Kidney (tissue), 14 donors: ENCODE data around the gene WDR70. TPM values are rescaled to one million over a fixed set of nuclear protein-coding genes. Genes with fewer than 3 reads are reported as not detected.
A peak's percentile ranks its signal among the peaks of the same experiment; 100 is the strongest.

ENCODE experiments used
- DNase-seq, 5 donors: peaks; one replicate each; pipeline ENCODE4 v3.0.0-alpha.2; 2013 to 2020
- FAIRE-seq: peaks from 2 replicates; lab custom pipeline; 2012; peaks lifted over from hg19 to GRCh38; lab: Jason Lieb, UNC
- H3K27ac ChIP-seq, 2 donors: one replicate each; pipeline ENCODE4 v1.7.0; 2013; ENCODE audit warnings: low read depth in 2 of 2, low read length in 2 of 2, inconsistent platforms in 1 of 2
- H3K27me3 ChIP-seq: one replicate; pipeline ENCODE4 v1.7.1; 2013; ENCODE audit warnings: low read length, inconsistent platforms; ENCODE audit not compliant: control insufficient read depth, insufficient read depth
- H3K36me3 ChIP-seq, 3 donors: one replicate each; pipeline versions ENCODE4 v1.7.0 to v1.7.1; 2013; ENCODE audit warnings: low read length in 3 of 3, control low read depth in 1 of 3, inconsistent platforms in 1 of 3; ENCODE audit not compliant: insufficient read depth in 3 of 3, control insufficient read depth in 2 of 3
- H3K4me1 ChIP-seq, 3 donors: one replicate each; pipeline versions ENCODE4 v1.7.0 to v1.7.1; 2013; ENCODE audit warnings: low read length in 3 of 3, inconsistent platforms in 1 of 3, low read depth in 1 of 3; ENCODE audit not compliant: control insufficient read depth in 2 of 3, insufficient read depth in 2 of 3
- H3K4me3 ChIP-seq, 3 donors: one replicate each; pipeline versions ENCODE4 v1.7.0 to v1.8.1; 2013; ENCODE audit warnings: low read length in 3 of 3, control low read depth in 1 of 3, inconsistent platforms in 1 of 3
- H3K9ac ChIP-seq, 3 donors: one replicate each; pipeline versions ENCODE4 v1.7.0 to v1.7.1; 2013; ENCODE audit warnings: low read length in 3 of 3, control low read depth in 1 of 3, inconsistent platforms in 1 of 3
- H3K9me3 ChIP-seq, 3 donors: one replicate each; pipeline versions ENCODE4 v1.7.0 to v1.7.1; 2013; ENCODE audit warnings: low read length in 3 of 3, control low read depth in 1 of 3, inconsistent platforms in 1 of 3; ENCODE audit not compliant: control insufficient read depth in 2 of 3, insufficient read depth in 1 of 3
- intact Hi-C: fragments of 100-400 bp; cut with DNase I; formaldehyde crosslinking; loops from one replicate; pipeline ENCODE4 v1.11.1; 2022
- polyA plus RNA-seq: library from polyadenylated mRNA; stranded (reverse); fragments of 350-450 nt; fragmentation: Illumina TruSeq; extraction: RNeasy Lipid Tissue Mini Kit (QIAGEN cat#74804); gene quantifications from one replicate; pipeline ENCODE4 v1.2.3, GENCODE V29; 2014; ENCODE audit warnings: low read depth, low replicate concordance; ENCODE audit not compliant: insufficient read depth
- total RNA-seq: library from RNA; stranded (reverse); fragmentation: NEBNext Ultra II Directional; extraction: Animal tissue kit (Norgen Biotek cat#: 25700); gene quantifications from one replicate; pipeline ENCODE4 v1.2.1, GENCODE V29; 2021
- TF ChIP-seq, protein P1 (sequence below): IDR thresholded peaks from 3 replicates; pipeline ENCODE4 v1.5.1; 2012; ENCODE audit warnings: mild to moderate bottlenecking, moderate library complexity, borderline replicate concordance; ENCODE audit not compliant: insufficient read depth; ENCODE audit errors: extremely low read depth
- donor health status: control.
- donor health status: control.
- donor health status: control.
- donor health status: control.
- donor health status: control.
- donor health status: DM: yes; HTN: yes; CAD: no.
- donor health status: Normal renal cell carcinoma (clear cell type).

WDR70 gene
- total and polyA plus RNA-seq, 2 donors from 2014 or later: 27.2 to 32.3 TPM

DNA sequence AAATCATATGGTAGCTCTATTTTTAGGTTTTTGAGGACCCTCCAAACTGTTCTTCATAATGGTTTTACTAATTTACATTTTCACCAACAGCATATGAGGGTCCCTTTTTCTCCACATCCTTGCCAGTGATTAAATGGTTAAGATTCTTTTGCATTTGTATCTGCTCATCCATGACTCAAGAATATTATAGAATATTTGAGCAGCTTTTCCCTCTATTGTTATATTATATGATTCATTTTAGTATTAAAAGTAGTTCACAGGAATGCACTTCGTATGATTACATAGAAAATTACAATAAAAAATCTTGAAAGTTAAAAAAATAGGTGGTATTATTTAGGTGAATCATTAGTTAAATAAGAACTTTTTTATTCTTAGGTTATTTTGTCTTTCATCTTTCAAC lies 140.7 kb downstream of the WDR70 start:
- Histone ChIP-seq H3K9ac (no peak overlapping the region), H3K9me3 (peaks cover 0 to 3% (median 0%) of the 10 kb centered on the region in 3 donors), H3K4me3 (no peak overlapping the region), H3K4me1 (no peaks in the 10 kb centered on the region), H3K36me3 (no peaks in the 10 kb centered on the region), H3K27me3 (no peaks in the 10 kb centered on the region), H3K27ac (no peak overlapping the region)
- no peak for DNase-seq
- TF ChIP-seq, protein P1, sequence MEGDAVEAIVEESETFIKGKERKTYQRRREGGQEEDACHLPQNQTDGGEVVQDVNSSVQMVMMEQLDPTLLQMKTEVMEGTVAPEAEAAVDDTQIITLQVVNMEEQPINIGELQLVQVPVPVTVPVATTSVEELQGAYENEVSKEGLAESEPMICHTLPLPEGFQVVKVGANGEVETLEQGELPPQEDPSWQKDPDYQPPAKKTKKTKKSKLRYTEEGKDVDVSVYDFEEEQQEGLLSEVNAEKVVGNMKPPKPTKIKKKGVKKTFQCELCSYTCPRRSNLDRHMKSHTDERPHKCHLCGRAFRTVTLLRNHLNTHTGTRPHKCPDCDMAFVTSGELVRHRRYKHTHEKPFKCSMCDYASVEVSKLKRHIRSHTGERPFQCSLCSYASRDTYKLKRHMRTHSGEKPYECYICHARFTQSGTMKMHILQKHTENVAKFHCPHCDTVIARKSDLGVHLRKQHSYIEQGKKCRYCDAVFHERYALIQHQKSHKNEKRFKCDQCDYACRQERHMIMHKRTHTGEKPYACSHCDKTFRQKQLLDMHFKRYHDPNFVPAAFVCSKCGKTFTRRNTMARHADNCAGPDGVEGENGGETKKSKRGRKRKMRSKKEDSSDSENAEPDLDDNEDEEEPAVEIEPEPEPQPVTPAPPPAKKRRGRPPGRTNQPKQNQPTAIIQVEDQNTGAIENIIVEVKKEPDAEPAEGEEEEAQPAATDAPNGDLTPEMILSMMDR: no peak
- FAIRE-seq: no peak
- intact Hi-C loops: no loop called here

DNA sequence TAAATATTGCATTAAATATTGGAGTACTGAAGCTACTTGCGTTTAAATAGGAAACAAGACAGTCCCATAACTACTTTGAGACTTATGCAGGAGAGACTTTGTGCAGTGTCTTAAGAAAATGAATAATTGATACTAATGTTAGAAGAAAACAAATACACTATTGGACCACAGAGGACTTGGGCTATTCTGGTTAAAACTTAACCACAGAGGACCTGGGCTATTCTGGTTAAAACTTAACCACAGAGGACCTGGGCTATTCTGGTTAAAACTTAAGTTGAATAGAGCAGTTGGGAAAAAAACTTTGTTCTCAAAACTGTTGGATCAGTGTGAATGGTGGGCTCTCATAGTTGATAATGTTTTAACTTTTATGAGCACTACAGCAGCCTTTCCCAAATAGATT lies 141.7 kb downstream of the WDR70 start:
- FAIRE-seq: peak; percentile 76
- Histone ChIP-seq H3K27ac (no peak overlapping the region), H3K36me3 (no peaks in the 10 kb centered on the region), H3K27me3 (no peaks in the 10 kb centered on the region), H3K4me1 (no peaks in the 10 kb centered on the region), H3K9ac (no peak overlapping the region), H3K4me3 (no peak overlapping the region), H3K9me3 (peaks cover 0 to 3% (median 0%) of the 10 kb centered on the region in 3 donors)
- TF ChIP-seq, protein P1: no peak
- intact Hi-C loops: no loop called here
- DNase-seq: no peak

DNA sequence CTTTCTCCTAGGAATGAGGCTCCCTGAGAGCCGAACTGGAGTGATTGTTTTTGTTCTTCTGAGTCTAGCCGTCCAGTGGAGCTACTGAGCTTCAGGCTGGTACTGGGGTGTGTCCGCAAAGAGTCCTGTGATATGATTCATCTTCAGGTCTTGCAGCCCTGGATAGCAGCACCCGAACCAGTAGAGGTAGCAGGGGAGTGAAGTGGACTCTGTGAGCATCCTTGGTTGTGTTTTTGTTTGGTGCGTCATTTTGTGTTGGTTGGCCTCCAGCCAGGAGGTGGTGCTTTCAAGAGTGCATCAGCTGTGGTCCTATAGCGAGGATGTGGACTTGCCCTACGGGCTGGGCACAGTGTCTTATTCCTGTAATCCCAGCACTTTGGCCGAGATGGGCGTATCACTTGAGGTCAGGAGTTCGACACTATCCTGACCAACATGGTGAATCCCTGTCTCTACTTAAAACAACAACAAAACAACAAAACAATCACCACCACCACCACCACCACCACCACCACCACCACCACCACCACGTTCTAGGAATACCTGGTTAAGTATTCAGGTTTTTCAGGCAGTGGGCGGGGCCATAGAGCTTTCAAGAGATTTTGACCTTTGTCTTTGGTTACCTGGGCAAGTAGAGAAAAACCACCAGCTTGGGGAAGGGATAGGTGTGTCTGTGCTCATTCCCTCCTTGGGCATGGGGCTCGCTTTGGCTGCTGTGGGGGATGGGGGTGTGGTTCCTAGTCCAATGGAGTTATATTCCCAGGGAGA lies 154.0 kb downstream of the WDR70 start:
- H3K36me3 ChIP-seq: peaks cover 0 to 2% (median 0%) of the 10 kb centered on the region in 3 donors
- intact Hi-C loops: no loop called here
- H3K9me3 ChIP-seq: no peaks in the 10 kb centered on the region
- no peak overlapping the region for H3K27ac ChIP-seq
- TF ChIP-seq, protein P1: no peak
- no peak for DNase-seq
- H3K4me3 ChIP-seq: no peak overlapping the region
- no peak overlapping the region for H3K9ac ChIP-seq
- FAIRE-seq: no peak
- H3K27me3 ChIP-seq: no peaks in the 10 kb centered on the region
- no peaks in the 10 kb centered on the region for H3K4me1 ChIP-seq
